ENCODE data around the gene MBOAT1. TPM values are rescaled to one million over a fixed set of nuclear protein-coding genes. Genes with fewer than 3 reads are reported as not detected.
A peak's percentile ranks its signal among the peaks of the same experiment; 100 is the strongest.

The MBOAT1 gene
- total RNA-seq, 1 experiment from 2014 or later, result 39.9 TPM

GRCh38 chr6:20202699-20203302, 9.5 kb downstream of the MBOAT1 start:
- H3K27me3 Mint-ChIP-seq (ENCODE audit: unreplicated experiment), result no peaks in the 10 kb centered on the region
- H3K4me3 Mint-ChIP-seq (ENCODE audit: low read depth, unreplicated experiment), result peak overlapping the region; percentile 69
- TF ChIP-seq CTCF (IDR thresholded peaks at IDR 0.05; ENCODE audit: unreplicated experiment), result no peak
- peaks cover 10% of the 10 kb centered on the region for H3K36me3 Mint-ChIP-seq (ENCODE audit: insufficient read depth, unreplicated experiment)
- H3K27ac Mint-ChIP-seq (ENCODE audit: unreplicated experiment), result peak overlapping the region; percentile 95
- peaks cover 68% of the 10 kb centered on the region for H3K4me1 Mint-ChIP-seq (ENCODE audit: low read depth, unreplicated experiment)
- H3K9me3 Mint-ChIP-seq (ENCODE audit: low read depth, unreplicated experiment), result no peaks in the 10 kb centered on the region
- DNase-seq, result no peak
- intact Hi-C loops (cut with micrococcal nuclease; ENCODE audit: unreplicated experiment), result loop anchor here (2.0 kb wide), 2 partner anchors 72 to 76 kb away; no protein-coding TSS in a partner anchor
- BruUV-seq (replicated peaks), result no TSS peak
- CTCF ChIA-PET, result interaction anchor here (0.7 to 2.6 kb wide), 9 partner anchors 8 to 328 kb away, joined by 3 to 20 read pairs (median 4); partner anchors contain the start of gene MBOAT1

GRCh38 chr6:20202324-20202658, 10.0 kb downstream of the MBOAT1 start:
- intact Hi-C loops (cut with micrococcal nuclease; ENCODE audit: unreplicated experiment), result loop anchor here (2.0 kb wide), 2 partner anchors 73 to 75 kb away; no protein-coding TSS in a partner anchor
- Mint-ChIP-seq H3K9me3 (ENCODE audit: low read depth, unreplicated experiment) (no peaks in the 10 kb centered on the region), H3K4me3 (ENCODE audit: low read depth, unreplicated experiment) (peak overlapping the region; percentile 69), H3K36me3 (ENCODE audit: insufficient read depth, unreplicated experiment) (peaks cover 10% of the 10 kb centered on the region), H3K27ac (ENCODE audit: unreplicated experiment) (peak overlapping the region; percentile 95), H3K4me1 (ENCODE audit: low read depth, unreplicated experiment) (peaks cover 66% of the 10 kb centered on the region), H3K27me3 (ENCODE audit: unreplicated experiment) (no peaks in the 10 kb centered on the region)
- no peak for TF ChIP-seq CTCF (IDR thresholded peaks at IDR 0.05; ENCODE audit: unreplicated experiment)
- no TSS peak for BruUV-seq (replicated peaks)
- DNase-seq, result no peak
- CTCF ChIA-PET, result interaction anchor here (0.7 to 2.6 kb wide), 9 partner anchors 8 to 329 kb away, joined by 3 to 20 read pairs (median 4); partner anchors contain the start of gene MBOAT1

- peak overlapping the region; percentile 26 for H3K4me3 Mint-ChIP-seq (ENCODE audit: low read depth, unreplicated experiment)
- H3K27me3 Mint-ChIP-seq (ENCODE audit: unreplicated experiment), result no peaks in the 10 kb centered on the region
- peak overlapping the region; percentile 95 for H3K27ac Mint-ChIP-seq (ENCODE audit: unreplicated experiment)
- DNase-seq, result no peak
- peaks cover 53% of the 10 kb centered on the region for H3K4me1 Mint-ChIP-seq (ENCODE audit: low read depth, unreplicated experiment)
- intact Hi-C loops (cut with micrococcal nuclease; ENCODE audit: unreplicated experiment), result no loop called here
- TF ChIP-seq CTCF (IDR thresholded peaks at IDR 0.05; ENCODE audit: unreplicated experiment), result no peak
- H3K36me3 Mint-ChIP-seq (ENCODE audit: insufficient read depth, unreplicated experiment), result peaks cover 10% of the 10 kb centered on the region
- H3K9me3 Mint-ChIP-seq (ENCODE audit: low read depth, unreplicated experiment), result no peaks in the 10 kb centered on the region
- CTCF ChIA-PET, result interaction anchor here (0.6 to 2.5 kb wide), 7 partner anchors 9 to 1510 kb away, joined by 3 to 14 read pairs (median 4); partner anchors contain the start of gene MBOAT1
- no TSS peak for BruUV-seq (replicated peaks)
Measured at GRCh38 chr6:20200761-20201630, 11.3 kb downstream of the MBOAT1 start.

- Mint-ChIP-seq H3K4me1 (ENCODE audit: low read depth, unreplicated experiment) (peaks cover 30% of the 10 kb centered on the region), H3K4me3 (ENCODE audit: low read depth, unreplicated experiment) (no peak overlapping the region), H3K27me3 (ENCODE audit: unreplicated experiment) (no peaks in the 10 kb centered on the region), H3K9me3 (ENCODE audit: low read depth, unreplicated experiment) (peaks cover 2% of the 10 kb centered on the region), H3K36me3 (ENCODE audit: insufficient read depth, unreplicated experiment) (peaks cover 5% of the 10 kb centered on the region), H3K27ac (ENCODE audit: unreplicated experiment) (peak overlapping the region; percentile 37)
- CTCF ChIA-PET, result interaction anchor here (0.6 to 1.2 kb wide), 2 partner anchors 9 to 25 kb away, joined by 3 read pairs; no protein-coding TSS in a partner anchor
- DNase-seq, result no peak
- intact Hi-C loops (cut with micrococcal nuclease; ENCODE audit: unreplicated experiment), result no loop called here
- no peak for TF ChIP-seq CTCF (IDR thresholded peaks at IDR 0.05; ENCODE audit: unreplicated experiment)
- no TSS peak for BruUV-seq (replicated peaks)
Measured at GRCh38 chr6:20198775-20199174, 13.5 kb downstream of the MBOAT1 start.

Data from Calu3 (cell line).